MM.1S (cell line): ENCODE data around the gene GATAD2B.

Experiments
- EZH2 ChIP-seq: fragments of 300-600 bp; sonication (generic); optimal IDR thresholded peaks from 2 replicates; pipeline ENCODE3; 2017; ENCODE audit warnings: low read depth, mild to moderate bottlenecking, antibody characterized with exemption, low read length, mixed read lengths
- EZH2phosphoT487 ChIP-seq: fragments of 300-600 bp; sonication (generic); IDR thresholded peaks from 2 replicates; pipeline ENCODE4 v1.6.1; 2018; ENCODE audit warnings: antibody characterized with exemption, low read length
- TF ChIP-seq, protein P1 (sequence below): fragments of 300-600 bp; sonication (generic); IDR thresholded peaks from 2 replicates; pipeline ENCODE4 v1.5.1; 2016; ENCODE audit warnings: antibody characterized with exemption, low read length, mixed read lengths

- TF ChIP-seq, protein P1, sequence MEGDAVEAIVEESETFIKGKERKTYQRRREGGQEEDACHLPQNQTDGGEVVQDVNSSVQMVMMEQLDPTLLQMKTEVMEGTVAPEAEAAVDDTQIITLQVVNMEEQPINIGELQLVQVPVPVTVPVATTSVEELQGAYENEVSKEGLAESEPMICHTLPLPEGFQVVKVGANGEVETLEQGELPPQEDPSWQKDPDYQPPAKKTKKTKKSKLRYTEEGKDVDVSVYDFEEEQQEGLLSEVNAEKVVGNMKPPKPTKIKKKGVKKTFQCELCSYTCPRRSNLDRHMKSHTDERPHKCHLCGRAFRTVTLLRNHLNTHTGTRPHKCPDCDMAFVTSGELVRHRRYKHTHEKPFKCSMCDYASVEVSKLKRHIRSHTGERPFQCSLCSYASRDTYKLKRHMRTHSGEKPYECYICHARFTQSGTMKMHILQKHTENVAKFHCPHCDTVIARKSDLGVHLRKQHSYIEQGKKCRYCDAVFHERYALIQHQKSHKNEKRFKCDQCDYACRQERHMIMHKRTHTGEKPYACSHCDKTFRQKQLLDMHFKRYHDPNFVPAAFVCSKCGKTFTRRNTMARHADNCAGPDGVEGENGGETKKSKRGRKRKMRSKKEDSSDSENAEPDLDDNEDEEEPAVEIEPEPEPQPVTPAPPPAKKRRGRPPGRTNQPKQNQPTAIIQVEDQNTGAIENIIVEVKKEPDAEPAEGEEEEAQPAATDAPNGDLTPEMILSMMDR = no peak
- TF ChIP-seq EZH2 = no peak
- no peak for TF ChIP-seq EZH2phosphoT487
Measured at GRCh38 chr1:153791648-153792253, 131.0 kb downstream of the GATAD2B start.
